CD4-positive, alpha-beta T cell treated with Interleukin-6 for 4 hours (primary cell): ENCODE results near the gene GOLGA8M.
"Not testable (repeated sequence)": the region's sequence is repeated elsewhere in the genome, so short reads cannot be mapped to it uniquely, and the experiment has no call there.

Experiments
- DNase-seq: peaks from one replicate; pipeline ENCODE4 v3.0.0-alpha.2; 2020; ENCODE audit warnings: mixed read lengths

Gene GOLGA8M

GRCh38 chr15:28712270-28712669 is at the start of gene GOLGA8M:
Gene GOLGA8M (minus strand): TSS chr15:28712421. CDS start chr15:28712323, 98 bp downstream.
- not testable (repeated sequence) for DNase-seq

GRCh38 chr15:28742890-28743289 is 30.7 kb upstream of the GOLGA8M start:
- DNase-seq = not testable (repeated sequence)

GRCh38 chr15:28738590-28739292 is 26.5 kb upstream of the GOLGA8M start:
- DNase-seq = not testable (repeated sequence)

- DNase-seq = not testable (repeated sequence)
These were observed 26.0 kb upstream of the GOLGA8M start for GRCh38 chr15:28738200-28738561.

- DNase-seq = peak; percentile 45
These were observed 25.4 kb upstream of the GOLGA8M start for GRCh38 chr15:28737521-28738199.

- DNase-seq = peak; percentile 49
These were observed 15.8 kb upstream of the GOLGA8M start for GRCh38 chr15:28728061-28728460.

GRCh38 chr15:28727026-28727425 is 14.8 kb upstream of the GOLGA8M start:
- not testable (repeated sequence) for DNase-seq

- no peak for DNase-seq
These were observed 13.9 kb upstream of the GOLGA8M start for GRCh38 chr15:28726102-28726501.

- no peak for DNase-seq
These were observed 13.3 kb upstream of the GOLGA8M start for GRCh38 chr15:28725556-28725955.

- not testable (repeated sequence) for DNase-seq
These were observed 11.8 kb upstream of the GOLGA8M start for GRCh38 chr15:28723986-28724385.

GRCh38 chr15:28719626-28720025 is 7.4 kb upstream of the GOLGA8M start:
- not testable (repeated sequence) for DNase-seq

GRCh38 chr15:28718576-28718975 is 6.4 kb upstream of the GOLGA8M start:
- DNase-seq = not testable (repeated sequence)

GRCh38 chr15:28714176-28714575 is 2.0 kb upstream of the GOLGA8M start:
- not testable (repeated sequence) for DNase-seq

GRCh38 chr15:28703927-28704326 is 8.3 kb downstream of the GOLGA8M start:
- not testable (repeated sequence) for DNase-seq

GRCh38 chr15:28702427-28702826 is 9.8 kb downstream of the GOLGA8M start:
- DNase-seq = not testable (repeated sequence)

- DNase-seq = not testable (repeated sequence)
These were observed 18.0 kb downstream of the GOLGA8M start for GRCh38 chr15:28694006-28694751.

- DNase-seq = not testable (repeated sequence)
These were observed 19.2 kb downstream of the GOLGA8M start for GRCh38 chr15:28693021-28693420.

GRCh38 chr15:28673533-28673932 is 38.7 kb downstream of the GOLGA8M start:
- DNase-seq = not testable (repeated sequence)

- not testable (repeated sequence) for DNase-seq
These were observed 40.1 kb downstream of the GOLGA8M start for GRCh38 chr15:28672122-28672521.

GRCh38 chr15:28666402-28666801 is 45.8 kb downstream of the GOLGA8M start:
- not testable (repeated sequence) for DNase-seq

GRCh38 chr15:28664575-28664974 is 47.6 kb downstream of the GOLGA8M start:
- DNase-seq = not testable (repeated sequence)

- not testable (repeated sequence) for DNase-seq
These were observed 48.5 kb downstream of the GOLGA8M start for GRCh38 chr15:28663717-28664116.

GRCh38 chr15:28660750-28661149 is 51.5 kb downstream of the GOLGA8M start:
- DNase-seq = not testable (repeated sequence)
